HG03432 (cell line): ENCODE measurements around the gene DGLUCY.
"Not testable (repeated sequence)": the region's sequence is repeated elsewhere in the genome, so short reads cannot be mapped to it uniquely, and the experiment has no call there.

Source experiments
- ATAC-seq: cut with Tn5 transposase; IDR thresholded peaks from one replicate; pipeline ENCODE4 v1.9.1; 2021; ENCODE audit warnings: mild to moderate bottlenecking, moderate library complexity; ENCODE audit not compliant: unreplicated experiment

The DGLUCY gene

DNA sequence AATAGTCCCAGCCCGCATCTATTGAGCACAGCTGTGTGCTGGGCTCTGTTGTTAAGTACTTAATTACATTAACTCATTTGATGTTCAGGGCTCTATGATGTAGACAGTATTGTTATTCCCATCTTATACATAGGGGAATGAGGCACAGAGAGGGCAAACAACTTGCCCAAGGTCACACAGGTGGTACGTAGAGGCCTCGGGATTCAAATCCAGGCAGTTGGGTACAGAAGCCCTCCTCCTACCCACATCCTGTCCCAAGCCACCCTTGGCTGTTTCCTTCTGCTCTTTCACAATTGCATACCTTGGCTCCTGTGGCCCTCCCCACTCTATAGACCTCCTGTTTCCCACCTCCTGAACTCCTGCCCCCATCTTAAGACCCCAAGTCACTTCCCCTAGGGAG, 140.6 kb downstream of the DGLUCY start:
- no peak for ATAC-seq

GRCh38 chr14:91255026-91255695, 141.3 kb downstream of the DGLUCY start:
- no peak for ATAC-seq

- no peak for ATAC-seq
Observed at GRCh38 chr14:91256661-91257060, 142.8 kb downstream of the DGLUCY start.

DNA sequence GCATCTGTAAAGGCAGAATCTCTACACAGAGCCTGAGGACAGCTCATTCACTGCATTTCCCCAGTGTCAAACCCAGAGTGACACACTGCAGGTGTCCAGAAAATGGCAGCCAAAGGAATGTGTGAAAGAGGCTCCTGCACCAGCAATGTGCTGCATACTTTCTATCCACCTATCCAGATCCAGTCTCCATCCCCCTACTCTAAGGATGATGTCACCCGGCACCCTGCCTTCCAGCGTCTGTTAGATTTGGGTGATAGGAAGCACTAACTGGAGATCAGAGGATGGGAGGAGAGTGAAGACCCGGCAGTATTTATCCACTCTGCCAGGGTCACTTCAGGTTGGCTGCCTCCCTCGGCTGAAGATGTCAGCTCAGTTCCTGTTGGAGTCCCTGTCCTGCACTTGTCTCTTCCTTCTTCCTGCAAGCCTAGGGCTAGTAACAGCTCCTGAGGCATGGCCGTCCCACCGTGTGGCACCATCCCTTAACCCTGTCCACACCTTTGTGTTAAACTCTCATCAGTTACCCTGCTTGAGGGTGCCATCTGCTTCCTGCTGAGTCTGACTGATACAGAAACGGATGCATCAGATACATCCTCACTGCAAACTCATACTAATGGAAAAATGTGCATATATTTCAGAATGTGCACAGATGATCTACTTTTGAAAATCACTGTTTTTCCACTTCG, 143.6 kb downstream of the DGLUCY start:
- no peak for ATAC-seq

GRCh38 chr14:91258011-91258618, 144.2 kb downstream of the DGLUCY start:
- no peak for ATAC-seq

DNA sequence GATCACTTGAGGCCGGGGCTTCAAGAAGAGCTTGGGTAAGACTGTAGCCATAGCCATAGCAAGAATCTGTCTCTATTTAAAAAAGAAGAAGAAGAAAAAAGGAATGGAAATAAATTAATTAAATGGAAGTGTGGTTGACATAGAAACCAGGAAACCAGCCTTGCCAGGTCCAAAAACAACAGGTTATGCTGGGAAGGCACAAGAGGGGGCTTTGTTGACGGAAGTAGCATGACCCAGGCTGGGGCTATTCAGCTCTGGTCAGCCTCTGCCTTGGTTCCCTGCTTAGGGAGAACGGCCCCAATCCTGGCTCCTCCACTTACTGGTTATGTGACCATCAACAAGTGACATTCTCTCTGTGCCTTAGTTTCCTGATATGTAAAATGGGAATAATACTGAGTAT, 145.0 kb downstream of the DGLUCY start:
- ATAC-seq, result no peak

DNA sequence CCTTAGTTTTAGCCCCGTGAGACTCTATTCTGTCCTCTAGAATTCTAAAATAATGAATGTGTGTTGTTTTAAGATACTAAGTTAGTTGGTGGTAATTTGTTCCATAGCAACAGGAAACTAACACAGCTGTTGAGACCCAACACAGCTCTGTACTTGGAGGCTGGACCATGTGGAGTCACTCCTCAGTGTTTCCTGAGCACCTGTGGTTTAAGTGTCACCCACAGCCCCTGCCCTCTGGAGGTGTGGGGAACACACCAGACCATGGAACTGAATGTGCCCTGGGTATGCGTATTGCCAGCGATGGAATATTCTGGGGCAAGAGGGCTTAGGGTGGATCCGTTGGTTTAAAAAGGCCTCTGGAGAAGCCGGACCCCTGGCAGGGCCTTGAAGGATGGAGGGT, 147.2 kb downstream of the DGLUCY start:
- ATAC-seq, result no peak

DNA sequence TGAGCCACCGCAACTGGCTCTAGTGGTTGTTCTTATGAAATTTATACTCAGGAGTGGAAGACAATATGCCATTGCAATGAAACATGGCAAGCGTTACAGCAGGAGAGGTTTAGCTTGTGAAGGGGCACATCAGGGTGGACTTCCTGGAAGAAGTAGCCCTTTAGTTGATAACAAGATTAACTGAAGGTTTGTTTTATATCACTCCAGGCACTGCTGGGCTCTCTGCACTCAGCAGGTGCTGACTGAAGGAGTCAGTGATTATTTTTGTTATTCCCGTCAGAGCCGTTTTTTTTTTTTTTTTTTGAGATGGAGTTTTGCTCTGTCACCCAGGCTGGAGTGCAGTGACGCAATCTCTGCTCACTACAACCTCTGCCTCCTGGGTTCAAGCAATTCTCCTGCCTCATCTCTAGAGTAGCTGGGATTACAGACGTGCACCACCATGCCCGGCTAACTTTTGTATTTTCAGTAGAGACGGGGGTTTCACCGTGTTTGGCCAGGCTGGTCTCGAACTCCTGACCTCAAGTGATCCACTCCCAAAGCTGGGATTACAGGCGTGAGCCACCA, 148.2 kb downstream of the DGLUCY start:
- ATAC-seq, result no peak

GRCh38 chr14:91263329-91263728, 149.5 kb downstream of the DGLUCY start:
- ATAC-seq, result no peak

DNA sequence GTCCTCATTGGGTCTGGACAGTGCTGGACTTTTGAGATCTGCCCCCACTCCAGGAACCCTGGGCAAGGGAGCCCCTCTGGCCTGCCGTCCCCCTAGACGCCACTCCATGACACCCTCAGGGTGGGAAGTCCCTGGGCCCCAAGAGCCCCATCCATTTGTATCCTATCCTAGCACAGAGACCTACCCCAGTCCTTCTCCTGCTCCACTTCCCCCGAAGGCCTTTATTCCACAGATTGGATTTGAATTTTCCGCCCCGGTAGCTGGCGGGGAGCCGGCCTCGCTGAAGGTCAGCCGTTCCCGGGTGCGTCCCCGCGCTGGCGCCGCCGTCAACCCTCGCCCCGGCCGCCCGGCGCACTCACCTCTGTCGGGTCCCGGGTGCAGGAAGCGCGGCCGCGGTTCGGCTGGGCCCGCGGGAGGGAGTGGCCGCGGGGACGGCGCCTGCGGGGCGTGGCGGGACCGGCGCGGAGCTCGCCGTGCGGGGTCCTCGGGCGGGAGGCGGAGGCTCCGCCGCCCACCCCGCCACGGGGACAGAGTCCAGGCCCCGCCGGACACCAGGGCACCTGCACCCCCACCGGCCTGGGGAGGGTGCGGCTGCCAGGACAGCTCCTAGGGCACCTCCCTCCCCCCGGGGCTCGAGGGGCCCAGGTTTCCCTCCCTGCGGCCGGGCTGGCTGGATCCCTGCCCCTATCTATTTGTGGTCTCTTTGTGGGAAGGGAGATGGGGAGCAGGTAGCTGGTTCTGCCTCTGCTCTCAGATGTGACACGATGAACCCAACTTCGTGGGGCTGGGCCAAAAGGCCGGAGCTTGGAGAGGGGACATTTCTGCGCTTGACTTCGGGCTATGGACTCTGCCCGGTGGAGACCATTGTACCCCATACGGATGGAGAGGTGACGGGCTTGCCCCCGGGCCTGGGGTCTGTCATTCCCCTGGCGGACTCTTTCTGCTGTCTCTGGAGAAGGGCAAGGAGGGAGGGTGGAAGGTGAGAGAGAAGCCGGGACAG, 150.6 kb downstream of the DGLUCY start:
- ATAC-seq, result no peak

- ATAC-seq, result no peak
Observed at GRCh38 chr14:91265404-91265803, 151.5 kb downstream of the DGLUCY start.

DNA sequence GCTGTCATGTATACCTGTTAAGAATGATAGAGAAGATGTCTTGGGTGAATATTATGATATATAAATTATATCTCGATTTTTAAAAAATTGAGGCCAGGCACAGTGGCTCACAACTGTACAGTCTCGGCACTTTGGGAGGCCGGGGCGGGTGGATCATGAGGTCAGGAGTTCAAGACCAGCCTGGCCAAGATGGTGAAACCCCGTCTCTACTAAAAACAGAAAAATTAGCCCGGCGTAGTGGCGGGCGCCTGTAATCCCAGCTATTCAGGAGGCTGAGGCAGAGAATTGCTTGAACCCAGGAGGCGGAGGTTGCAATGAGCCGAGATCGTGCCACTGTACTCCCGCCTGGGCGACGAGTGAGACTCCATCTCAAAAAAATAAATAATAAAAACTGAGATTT, 152.4 kb downstream of the DGLUCY start:
- ATAC-seq, result not testable (repeated sequence)

DNA sequence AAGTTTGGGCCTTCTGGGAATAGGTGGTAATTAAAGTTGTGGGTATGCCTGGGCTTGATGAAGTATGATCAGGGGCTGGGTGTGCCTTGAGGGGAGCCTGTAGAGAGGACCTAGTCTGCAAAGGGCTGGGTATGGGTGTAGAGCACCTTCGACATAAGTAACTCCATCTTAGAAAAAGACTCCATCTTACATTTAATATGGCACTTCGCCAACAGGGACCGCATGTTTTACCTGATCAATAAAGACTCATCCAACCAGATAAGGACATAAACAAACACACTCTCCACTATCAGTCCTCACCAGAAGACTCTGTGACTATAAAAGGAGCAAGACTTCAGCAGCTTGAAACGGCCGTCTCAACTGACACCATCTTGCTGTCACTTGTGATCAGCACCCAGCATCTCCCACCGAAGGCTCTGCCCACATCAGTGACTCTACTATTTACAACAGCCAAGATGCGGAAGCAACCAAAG, 154.1 kb downstream of the DGLUCY start:
- ATAC-seq, result no peak

DNA sequence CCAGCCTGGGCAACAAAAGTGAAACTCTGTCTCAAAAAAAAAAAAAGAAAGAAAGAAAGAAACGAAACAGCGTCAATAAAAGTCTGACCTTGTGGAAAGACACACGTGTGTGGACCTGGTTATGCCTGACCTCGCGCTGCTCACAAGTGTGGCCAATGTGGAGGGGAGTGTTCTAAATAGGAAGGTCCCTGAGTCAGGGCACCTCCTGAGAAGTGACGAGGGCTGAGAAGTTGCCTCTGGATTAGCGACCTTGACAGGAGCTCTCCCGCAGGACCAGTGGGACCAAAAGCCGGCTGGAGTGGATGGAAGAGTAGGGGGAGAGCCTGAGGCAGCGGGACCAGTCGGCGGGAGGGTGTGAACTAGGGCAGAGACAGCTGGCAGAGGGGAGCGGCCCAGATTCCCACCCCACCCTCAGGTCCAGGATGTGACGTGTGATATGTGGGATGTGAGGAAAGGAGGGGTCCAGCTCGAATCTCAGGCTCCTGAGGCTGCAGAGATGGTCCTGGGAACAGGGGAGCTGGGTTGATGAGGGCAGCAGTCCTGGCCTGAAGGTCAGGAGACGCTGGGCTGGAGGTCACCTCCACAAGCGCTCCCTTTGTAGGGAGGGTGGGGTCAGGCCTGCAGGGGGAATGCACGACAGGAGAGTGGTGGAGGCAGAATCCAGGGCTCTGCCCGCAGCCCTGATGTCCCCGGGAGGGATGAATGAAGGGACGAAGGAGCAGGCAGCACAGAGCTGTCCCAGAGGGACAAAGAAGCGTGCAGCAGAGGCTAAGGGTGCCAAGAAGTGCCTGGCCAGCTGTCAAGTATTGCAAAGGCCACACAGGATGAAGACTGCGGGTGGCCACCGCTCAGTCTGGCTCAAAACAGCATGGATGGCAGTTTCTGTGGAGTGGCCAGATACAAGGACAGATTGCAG, 155.5 kb downstream of the DGLUCY start:
- ATAC-seq, result no peak

DNA sequence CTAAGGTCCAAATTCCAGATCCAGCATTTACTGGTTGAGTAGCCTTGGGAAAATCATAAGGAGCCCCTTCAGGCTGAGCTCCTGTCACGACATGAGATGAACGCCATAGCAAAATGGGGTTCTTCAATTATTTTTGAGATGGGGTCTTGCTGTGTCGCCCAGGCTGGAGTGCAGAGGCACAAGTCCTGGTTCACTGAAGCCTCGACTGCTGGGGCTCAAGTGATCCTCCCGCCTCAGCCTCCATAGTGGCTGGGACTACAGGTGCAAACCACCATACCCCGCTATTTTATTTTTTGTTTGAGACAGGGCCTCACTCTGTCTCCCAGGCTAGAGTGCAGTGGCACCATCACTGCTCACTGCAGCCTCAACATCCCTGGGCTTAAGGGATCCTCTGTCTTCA, 156.3 kb downstream of the DGLUCY start:
- no peak for ATAC-seq

DNA sequence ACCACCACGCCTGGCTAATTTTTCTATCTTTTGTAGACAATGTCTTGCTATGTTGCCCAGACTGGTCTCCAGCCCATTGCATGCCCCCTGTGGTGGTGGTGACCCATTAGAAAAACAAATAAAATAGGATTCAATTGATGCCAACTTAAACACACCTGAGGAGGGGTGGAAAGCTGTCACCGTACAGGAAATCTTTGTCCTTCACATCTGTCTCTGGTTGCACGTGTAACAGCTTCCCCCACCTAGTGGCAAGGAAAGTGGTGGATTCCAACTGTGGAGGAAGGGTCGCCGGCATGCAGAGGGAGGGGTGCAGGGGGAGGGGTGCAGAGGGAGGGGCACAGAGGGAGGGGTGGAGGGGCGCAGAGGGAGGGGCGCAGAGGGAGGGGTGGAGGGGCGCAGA, 156.7 kb downstream of the DGLUCY start:
- ATAC-seq, result no peak

GRCh38 chr14:91271639-91272038, 157.8 kb downstream of the DGLUCY start:
- no peak for ATAC-seq

DNA sequence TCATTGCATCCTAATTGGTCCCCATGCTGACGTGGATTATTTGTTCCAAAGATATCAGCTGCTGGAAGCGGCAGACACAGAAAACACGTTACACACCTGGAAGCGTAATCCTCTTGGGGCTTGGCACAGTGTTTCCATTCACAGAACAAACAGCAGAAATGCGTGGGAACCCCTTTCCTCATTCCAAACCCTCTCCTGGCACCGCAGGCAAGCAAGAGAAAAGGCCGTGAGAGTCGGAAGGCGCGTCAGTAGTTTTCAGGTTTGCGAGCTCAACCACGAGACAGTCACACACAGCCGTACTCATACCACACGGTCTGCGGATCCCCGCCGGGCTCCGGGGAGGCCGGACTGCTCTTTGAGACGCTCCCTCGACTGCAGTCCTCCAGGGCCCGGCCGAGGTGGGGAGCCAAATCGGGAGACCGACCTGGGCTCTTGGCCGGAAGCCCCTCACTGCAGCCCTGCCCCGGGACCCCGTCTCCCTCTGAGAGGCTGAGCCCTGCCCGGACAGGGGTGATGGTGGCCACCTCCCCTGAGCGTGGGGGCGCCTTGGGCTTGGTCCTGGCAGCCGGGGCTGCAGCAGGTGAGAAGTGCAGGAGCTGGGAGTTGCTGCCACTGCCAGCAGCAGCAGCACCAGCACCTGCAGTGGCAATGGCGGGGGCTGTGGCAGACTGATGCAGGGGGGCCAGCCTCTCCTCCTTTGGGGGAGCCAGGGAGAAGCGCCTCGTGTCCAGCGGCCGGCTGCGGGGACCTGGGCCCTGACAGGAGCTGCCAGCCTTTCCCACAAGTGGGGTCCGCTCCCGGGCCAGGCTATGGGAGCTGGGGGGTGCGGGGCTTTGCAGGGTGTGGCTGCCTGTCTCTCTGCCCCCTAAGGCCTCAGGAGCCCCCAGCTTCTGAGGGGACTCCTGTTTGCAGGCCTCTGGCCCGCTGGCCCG, 158.7 kb downstream of the DGLUCY start:
- ATAC-seq, result no peak
